ENCODE results near the gene NDUFS6.

DNA sequence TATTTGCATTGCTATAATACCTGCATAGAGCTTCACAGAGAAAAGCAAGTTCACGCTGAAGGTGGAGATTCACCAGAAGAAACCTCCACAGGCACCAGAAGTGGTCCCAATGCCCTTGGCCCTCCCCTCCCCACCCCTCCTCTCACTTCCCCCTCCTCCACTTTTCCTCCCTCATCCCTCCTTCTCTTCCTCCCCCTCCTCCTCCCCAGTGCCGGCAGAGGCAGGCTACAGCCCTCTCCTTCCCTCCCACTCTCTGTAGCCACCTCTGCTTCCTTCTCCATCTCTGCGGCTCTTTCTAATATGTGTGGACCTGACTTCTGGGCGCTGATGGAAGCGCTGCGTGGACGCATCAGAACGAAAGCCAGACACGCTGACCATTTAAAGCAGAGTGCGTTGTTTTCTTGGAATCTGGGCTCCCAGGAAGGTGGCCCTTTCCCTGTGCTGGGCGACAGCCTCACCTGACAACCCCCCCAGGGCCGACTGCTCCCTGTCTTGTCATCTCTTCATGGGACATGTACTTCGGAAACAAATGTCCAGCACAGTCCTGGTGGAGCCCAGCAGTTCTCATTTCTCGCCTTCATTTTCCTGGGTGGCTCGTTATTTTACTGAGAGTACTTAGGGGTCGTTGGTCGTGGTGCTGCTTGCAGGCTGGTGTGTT lies 29.5 kb downstream of the NDUFS6 start:
- TF ChIP-seq RFX5 (IDR thresholded peaks at IDR 0.05; ENCODE audit: low read depth, low read length) (no peak), CTCF (conservative IDR thresholded peaks at IDR 0.05; ENCODE audit: low read depth, low read length) (no peak), ELK1 (IDR thresholded peaks at IDR 0.05; ENCODE audit: borderline replicate concordance, low read depth, low read length) (no peak), POLR2A (IDR thresholded peaks at IDR 0.05; ENCODE audit: low read depth, low read length) (no peak), CEBPB (IDR thresholded peaks at IDR 0.05; ENCODE audit: low read depth, low read length) (no peak), MXI1 (IDR thresholded peaks at IDR 0.05; ENCODE audit: borderline replicate concordance, low read depth, low read length) (no peak), BHLHE40 (IDR thresholded peaks at IDR 0.05; ENCODE audit: low read depth, low read length) (no peak), FOS (IDR thresholded peaks at IDR 0.05; ENCODE audit: low read depth, low read length) (no peak), RAD21 (IDR thresholded peaks at IDR 0.05; ENCODE audit: low read length) (no peak), CHD1 (IDR thresholded peaks at IDR 0.05; ENCODE audit: low read depth, low read length) (no peak), MAZ (IDR thresholded peaks at IDR 0.05; ENCODE audit: borderline replicate concordance, low read depth, low read length) (no peak), SMC3 (IDR thresholded peaks at IDR 0.05; ENCODE audit: low read depth, low read length) (no peak)
- TF ChIP-seq, protein P1, sequence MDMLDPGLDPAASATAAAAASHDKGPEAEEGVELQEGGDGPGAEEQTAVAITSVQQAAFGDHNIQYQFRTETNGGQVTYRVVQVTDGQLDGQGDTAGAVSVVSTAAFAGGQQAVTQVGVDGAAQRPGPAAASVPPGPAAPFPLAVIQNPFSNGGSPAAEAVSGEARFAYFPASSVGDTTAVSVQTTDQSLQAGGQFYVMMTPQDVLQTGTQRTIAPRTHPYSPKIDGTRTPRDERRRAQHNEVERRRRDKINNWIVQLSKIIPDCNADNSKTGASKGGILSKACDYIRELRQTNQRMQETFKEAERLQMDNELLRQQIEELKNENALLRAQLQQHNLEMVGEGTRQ (IDR thresholded peaks at IDR 0.05; ENCODE audit: low read depth, low read length): no peak

Measured in IMR-90 (cell line).